Liver (tissue), 9 donors: ENCODE data around the gene ZNF746. TPM values are rescaled to one million over a fixed set of nuclear protein-coding genes. Genes with fewer than 3 reads are reported as not detected.

ENCODE experiments used
- DNase-seq: peaks from one replicate; pipeline ENCODE4 v3.0.0-alpha.2; 2017; ENCODE audit warnings: low spot score
- H3K27ac ChIP-seq, 2 donors: one replicate each; pipeline ENCODE4 v1.7.0; 2013; ENCODE audit warnings: inconsistent platforms in 2 of 2, low read length in 2 of 2, control low read depth in 1 of 2, low read depth in 1 of 2, mild to moderate bottlenecking in 1 of 2
- H3K27me3 ChIP-seq, 4 donors: one replicate each; pipeline versions ENCODE4 v1.6.1 to v1.7.0; 2013; ENCODE audit warnings: low read length in 3 of 4, inconsistent platforms in 1 of 4, mild to moderate bottlenecking in 1 of 4, moderate library complexity in 1 of 4; ENCODE audit not compliant: control insufficient read depth in 4 of 4, insufficient read depth in 4 of 4
- H3K36me3 ChIP-seq, 4 donors: one replicate each; pipeline versions ENCODE4 v1.6.1 to v1.7.0; 2013; ENCODE audit warnings: low read length in 3 of 4, mild to moderate bottlenecking in 3 of 4, low read depth in 1 of 4, moderate library complexity in 1 of 4; ENCODE audit not compliant: control insufficient read depth in 4 of 4, insufficient read depth in 3 of 4
- H3K4me1 ChIP-seq, 4 donors: one replicate each; pipeline versions ENCODE4 v1.6.1 to v1.7.0; 2013; ENCODE audit warnings: low read length in 3 of 4, mild to moderate bottlenecking in 3 of 4, moderate library complexity in 1 of 4; ENCODE audit not compliant: control insufficient read depth in 4 of 4, insufficient read depth in 4 of 4
- H3K4me3 ChIP-seq, 3 donors: one replicate each; pipeline versions ENCODE4 v1.6.1 to v1.7.0; 2013; ENCODE audit warnings: low read length in 3 of 3, control low read depth in 1 of 3, low read depth in 1 of 3, mild to moderate bottlenecking in 1 of 3
- H3K9ac ChIP-seq, 2 donors: one replicate each; pipeline ENCODE4 v1.7.0; 2013; ENCODE audit warnings: low read length in 2 of 2, mild to moderate bottlenecking in 2 of 2, moderate library complexity in 2 of 2, control low read depth in 1 of 2, low read depth in 1 of 2
- H3K9me3 ChIP-seq, 4 donors: one replicate each; pipeline versions ENCODE4 v1.6.1 to v1.7.0; 2013; ENCODE audit warnings: low read length in 3 of 4; ENCODE audit not compliant: control insufficient read depth in 4 of 4
- ATF3 ChIP-seq: IDR thresholded peaks from 2 replicates; pipeline ENCODE4 v1.6.1; 2016; ENCODE audit warnings: antibody characterized with exemption
- FOXA1 ChIP-seq: IDR thresholded peaks from 2 replicates; pipeline ENCODE4 v1.6.1; 2016; ENCODE audit warnings: antibody characterized with exemption
- FOXA2 ChIP-seq: IDR thresholded peaks from 2 replicates; pipeline ENCODE4 v1.6.1; 2016; ENCODE audit warnings: antibody characterized with exemption
- GABPA ChIP-seq, 2 donors: IDR thresholded peaks in 1 of 2; conservative IDR thresholded peaks in 1 of 2; 2 replicates each; pipeline ENCODE4 v1.6.1; 2016; ENCODE audit warnings: antibody characterized with exemption in 2 of 2, mild to moderate bottlenecking in 1 of 2, moderate library complexity in 1 of 2
- HNF4A ChIP-seq, 2 donors: conservative IDR thresholded peaks; 2 replicates each; pipeline ENCODE4 v1.6.1; 2016; ENCODE audit warnings: antibody characterized with exemption in 2 of 2, mild to moderate bottlenecking in 2 of 2
- HNF4G ChIP-seq: IDR thresholded peaks from 2 replicates; pipeline ENCODE4 v1.6.1; 2016; ENCODE audit warnings: antibody characterized with exemption
- JUND ChIP-seq, 2 donors: IDR thresholded peaks; 2 replicates each; pipeline ENCODE4 v1.6.1; 2016; ENCODE audit warnings: antibody characterized with exemption in 2 of 2
- MAX ChIP-seq: IDR thresholded peaks from 2 replicates; pipeline ENCODE4 v1.6.1; 2016; ENCODE audit warnings: antibody characterized with exemption
- NR2F2 ChIP-seq: IDR thresholded peaks from 2 replicates; pipeline ENCODE4 v1.6.1; 2016; ENCODE audit warnings: antibody characterized with exemption
- RAD21 ChIP-seq, 2 donors: IDR thresholded peaks; 2 replicates each; pipeline ENCODE4 v1.6.1; 2016; ENCODE audit warnings: antibody characterized with exemption in 2 of 2, mild to moderate bottlenecking in 2 of 2
- REST ChIP-seq: IDR thresholded peaks from 2 replicates; pipeline ENCODE4 v1.6.1; 2016; ENCODE audit warnings: antibody characterized with exemption, mild to moderate bottlenecking
- RXRA ChIP-seq, 2 donors: IDR thresholded peaks; 2 replicates each; pipeline ENCODE4 v1.6.1; 2017 to 2018; ENCODE audit warnings: antibody characterized with exemption in 2 of 2, mild to moderate bottlenecking in 1 of 2
- SP1 ChIP-seq: IDR thresholded peaks from 2 replicates; pipeline ENCODE4 v1.6.1; 2018; ENCODE audit warnings: antibody characterized with exemption, mild to moderate bottlenecking
- YY1 ChIP-seq: IDR thresholded peaks from 2 replicates; pipeline ENCODE4 v1.6.1; 2016; ENCODE audit warnings: antibody characterized with exemption, mild to moderate bottlenecking
- ZBTB33 ChIP-seq: IDR thresholded peaks from 2 replicates; pipeline ENCODE4 v1.6.1; 2016; ENCODE audit warnings: antibody characterized with exemption
- WGBS: extraction: QIAGEN DNeasy Blood & Tissue Kit; methylation state at CpG from one replicate; pipeline ENCODE4 v1.1.7; 2013; 5-methylcytosine and 5-hydroxymethylcytosine counted together
- polyA plus RNA-seq, 2 donors: library from polyadenylated mRNA; stranded (reverse) in 1 of 2; unstranded in 1 of 2; fragments of 200-250 nt in 1 of 2; fragments of >200 nt in 1 of 2; fragmentation: Nextera tagmentation in 1 of 2; extraction: Ambion mirVana in 1 of 2; gene quantifications; one replicate each; pipeline versions ENCODE4 v1.2.1 to v1.2.3, GENCODE V29; 2013 to 2015
- total RNA-seq, 2 donors: library from RNA; depleted of rRNA; stranded (reverse); fragments of >200 nt; gene quantifications; one replicate each; pipeline ENCODE4 v1.2.3, GENCODE V29; 2014
- donor health status: healthy.
- donor health status: healthy.
- donor health status: healthy.
- donor health status: healthy.
- donor health status: healthy.

Gene ZNF746
- total and polyA plus RNA-seq, 4 donors = 3.8 to 13.5 (median 9.2) TPM

- Histone ChIP-seq H3K4me3 (no peak overlapping the region), H3K36me3 (peaks cover 4 to 13% (median 10%) of the 10 kb centered on the region in 4 donors), H3K9ac (no peak overlapping the region), H3K4me1 (no peaks in the 10 kb centered on the region), H3K27me3 (no peaks in the 10 kb centered on the region), H3K9me3 (no peaks in the 10 kb centered on the region), H3K27ac (no peak overlapping the region)
- WGBS = 96% methylated on average over 4 of the region's 4 CpGs
- no peak for DNase-seq
- no peak for TF ChIP-seq RXRA (IDR thresholded peaks at IDR 0.05)
- no peak for TF ChIP-seq YY1
- no peak for TF ChIP-seq GABPA (IDR thresholded peaks at IDR 0.05 in 1 of 2, conservative IDR thresholded peaks at IDR 0.05 in 1 of 2)
- no peak for TF ChIP-seq JUND (IDR thresholded peaks at IDR 0.05)
- TF ChIP-seq FOXA2 = no peak
- no peak for TF ChIP-seq REST
- TF ChIP-seq MAX = no peak
- TF ChIP-seq HNF4A (conservative IDR thresholded peaks at IDR 0.05) = no peak
- TF ChIP-seq ZBTB33 = no peak
- TF ChIP-seq NR2F2 = no peak
- no peak for TF ChIP-seq HNF4G
- no peak for TF ChIP-seq ATF3
- TF ChIP-seq FOXA1 = no peak
- no peak for TF ChIP-seq RAD21 (IDR thresholded peaks at IDR 0.05)
- no peak for TF ChIP-seq SP1
These were observed 57.4 kb downstream of the ZNF746 start for GRCh38 chr7:149440222-149440621.

GRCh38 chr7:149436358-149436757, 61.3 kb downstream of the ZNF746 start:
- no peak for DNase-seq
- TF ChIP-seq REST = no peak
- 97% methylated on average over 15 of the region's 15 CpGs for WGBS
- H3K9ac ChIP-seq = no peak overlapping the region
- no peaks in the 10 kb centered on the region for H3K4me1 ChIP-seq
- no peaks in the 10 kb centered on the region for H3K27me3 ChIP-seq
- no peak overlapping the region for H3K27ac ChIP-seq
- no peak overlapping the region for H3K4me3 ChIP-seq
- H3K9me3 ChIP-seq = no peaks in the 10 kb centered on the region
- H3K36me3 ChIP-seq = peaks cover 14 to 40% (median 18%) of the 10 kb centered on the region in 4 donors
